ENCODE data around the gene ELP4. TPM values are rescaled to one million over a fixed set of nuclear protein-coding genes. Genes with fewer than 3 reads are reported as not detected.

Gene ELP4
- total and polyA plus RNA-seq, 2 experiments from 2014 or later, result 28.2 to 38.3 TPM

GRCh38 chr11:31714840-31715239 lies 205.3 kb downstream of the ELP4 start:
- no peak overlapping the region for H3K4me2 ChIP-seq
- H3K27me3 ChIP-seq (ENCODE audit: insufficient read depth), result no peaks in the 10 kb centered on the region
- H3K27ac Mint-ChIP-seq, result no peak overlapping the region
- H3K4me1 Mint-ChIP-seq, result peaks cover 14% of the 10 kb centered on the region
- H3K36me3 ChIP-seq (ENCODE audit: insufficient read depth), result no peaks in the 10 kb centered on the region
- TF ChIP-seq REST (IDR thresholded peaks at IDR 0.05; ENCODE audit: unreplicated experiment) (no peak), NANOG (IDR thresholded peaks at IDR 0.05; ENCODE audit: borderline replicate concordance) (no peak), JUNB (IDR thresholded peaks at IDR 0.05; ENCODE audit: unreplicated experiment) (no peak), CTCF (conservative IDR thresholded peaks at IDR 0.05; ENCODE audit: low read depth in 2 of 2) (no peak)
- no peaks in the 10 kb centered on the region for H3K79me2 ChIP-seq (replicated peaks; ENCODE audit: insufficient read depth)
- peaks cover 19% of the 10 kb centered on the region for H3K4me1 ChIP-seq (ENCODE audit: insufficient read depth)
- peaks cover 9% of the 10 kb centered on the region; the same call in 2 of the 3 replicates for H3K9me3 Mint-ChIP-seq
- no peak overlapping the region for H3K27ac ChIP-seq (ENCODE audit: low read depth)
- H3K36me3 Mint-ChIP-seq (ENCODE audit: low read depth), result peaks cover 8% of the 10 kb centered on the region; the same call in 2 of the 3 replicates
- ATAC-seq (no peak), DNase-seq (ENCODE audit: low spot score) (no peak)
- H3K9me2 ChIP-seq (ENCODE audit: insufficient read depth), result no peaks in the 10 kb centered on the region
- no peaks in the 10 kb centered on the region for H4K20me1 ChIP-seq (replicated peaks; ENCODE audit: insufficient read depth)
- H3K4me3 ChIP-seq, result no peak overlapping the region
- no peaks in the 10 kb centered on the region for H3F3A ChIP-seq (replicated peaks; ENCODE audit: low read depth)
- no peak overlapping the region for H3K4me3 Mint-ChIP-seq
- no peak overlapping the region for H2AFZ ChIP-seq
- H3K27me3 Mint-ChIP-seq (ENCODE audit: insufficient read depth, low read depth, poor library complexity), result no peaks in the 10 kb centered on the region

GRCh38 chr11:31720225-31720624 lies 210.7 kb downstream of the ELP4 start:
- H3K27ac ChIP-seq (ENCODE audit: low read depth), result no peak overlapping the region
- no peaks in the 10 kb centered on the region for H4K20me1 ChIP-seq (replicated peaks; ENCODE audit: insufficient read depth)
- Mint-ChIP-seq H3K27me3 (ENCODE audit: insufficient read depth, low read depth, poor library complexity) (peaks cover 2% of the 10 kb centered on the region), H3K36me3 (ENCODE audit: low read depth) (no peaks in the 10 kb centered on the region), H3K9me3 (no peaks in the 10 kb centered on the region), H3K4me3 (no peak overlapping the region), H3K27ac (no peak overlapping the region), H3K4me1 (peaks cover 28% of the 10 kb centered on the region)
- DNase-seq (ENCODE audit: low spot score) (no peak), ATAC-seq (peak; percentile 45; the same call in 2 of the 3 replicates)
- H3K9me2 ChIP-seq (ENCODE audit: insufficient read depth), result no peaks in the 10 kb centered on the region; the same call in 1 of the 2 replicates
- H3F3A ChIP-seq (replicated peaks; ENCODE audit: low read depth), result no peaks in the 10 kb centered on the region
- H2AFZ ChIP-seq, result no peak overlapping the region
- H3K4me1 ChIP-seq (ENCODE audit: insufficient read depth), result peaks cover 19% of the 10 kb centered on the region
- H3K4me2 ChIP-seq, result no peak overlapping the region
- no peak overlapping the region for H3K4me3 ChIP-seq
- H3K79me2 ChIP-seq (replicated peaks; ENCODE audit: insufficient read depth), result no peaks in the 10 kb centered on the region
- no peaks in the 10 kb centered on the region for H3K27me3 ChIP-seq (ENCODE audit: insufficient read depth)
- H3K36me3 ChIP-seq (ENCODE audit: insufficient read depth), result no peaks in the 10 kb centered on the region
- TF ChIP-seq ZNF462 (CRISPR knock-in tag; IDR thresholded peaks at IDR 0.05) (no peak), NANOG (IDR thresholded peaks at IDR 0.05; ENCODE audit: borderline replicate concordance) (no peak), ETS1 (IDR thresholded peaks at IDR 0.05) (no peak)
